MV-4-11 (cell line): Measurements from ENCODE around the gene NFATC2.
A peak's percentile ranks its signal among the peaks of the same experiment; 100 is the strongest.

Experiments
- DNase-seq: peaks from one replicate; lab custom pipeline; 2025; lab: John Stamatoyannopoulos, UW

The NFATC2 gene

GRCh38 chr20:51429696-51430095, 112.8 kb downstream of the NFATC2 start:
- no peak for DNase-seq

GRCh38 chr20:51429144-51429482, 113.4 kb downstream of the NFATC2 start:
- no peak for DNase-seq

- DNase-seq, result no peak
These were observed 113.9 kb downstream of the NFATC2 start for GRCh38 chr20:51428401-51429143.

- DNase-seq, result no peak
These were observed 114.7 kb downstream of the NFATC2 start for GRCh38 chr20:51427651-51428291.

- no peak for DNase-seq
These were observed 115.5 kb downstream of the NFATC2 start for GRCh38 chr20:51426718-51427650.

GRCh38 chr20:51425347-51426106, 117.0 kb downstream of the NFATC2 start:
- no peak for DNase-seq

GRCh38 chr20:51424270-51425117, 118.0 kb downstream of the NFATC2 start:
- no peak for DNase-seq

GRCh38 chr20:51423810-51424209, 118.7 kb downstream of the NFATC2 start:
- no peak for DNase-seq

GRCh38 chr20:51423290-51423667, 119.2 kb downstream of the NFATC2 start:
- DNase-seq, result no peak

- DNase-seq, result no peak
These were observed 119.8 kb downstream of the NFATC2 start for GRCh38 chr20:51422514-51423289.

GRCh38 chr20:51420805-51421204, 121.7 kb downstream of the NFATC2 start:
- DNase-seq, result no peak

GRCh38 chr20:51420111-51420510, 122.4 kb downstream of the NFATC2 start:
- DNase-seq, result peak; percentile 26

GRCh38 chr20:51419646-51420045, 122.9 kb downstream of the NFATC2 start:
- DNase-seq, result no peak

- peak; percentile 87 for DNase-seq
These were observed 123.3 kb downstream of the NFATC2 start for GRCh38 chr20:51419231-51419630.

- DNase-seq, result no peak
These were observed 124.4 kb downstream of the NFATC2 start for GRCh38 chr20:51418137-51418529.

- peak; percentile 28 for DNase-seq
These were observed 125.0 kb downstream of the NFATC2 start for GRCh38 chr20:51417250-51418136.

- DNase-seq, result no peak
These were observed 125.8 kb downstream of the NFATC2 start for GRCh38 chr20:51416532-51417249.

GRCh38 chr20:51413857-51414256, 128.7 kb downstream of the NFATC2 start:
- no peak for DNase-seq
